Breast epithelium (tissue), 3 donors: ENCODE measurements around the gene SLC29A4.

Experiments
- POLR2A ChIP-seq: fragments of 450-650 bp; IDR thresholded peaks from one replicate; pipeline ENCODE4 v1.6.1; 2016; ENCODE audit warnings: antibody characterized with exemption, mild to moderate bottlenecking, moderate library complexity
- POLR2AphosphoS5 ChIP-seq, 3 donors: sonication (generic); formaldehyde crosslinking; IDR thresholded peaks; one replicate each; pipeline ENCODE4 v1.6.1; 2017; ENCODE audit warnings: antibody characterized with exemption in 3 of 3
- TF ChIP-seq, protein P1 (sequence below), 3 donors: fragments of 450-650 bp; IDR thresholded peaks; one replicate each; pipeline ENCODE4 v1.5.1; 2016 to 2017; ENCODE audit warnings: antibody characterized with exemption in 3 of 3, mild to moderate bottlenecking in 3 of 3, moderate library complexity in 3 of 3

DNA sequence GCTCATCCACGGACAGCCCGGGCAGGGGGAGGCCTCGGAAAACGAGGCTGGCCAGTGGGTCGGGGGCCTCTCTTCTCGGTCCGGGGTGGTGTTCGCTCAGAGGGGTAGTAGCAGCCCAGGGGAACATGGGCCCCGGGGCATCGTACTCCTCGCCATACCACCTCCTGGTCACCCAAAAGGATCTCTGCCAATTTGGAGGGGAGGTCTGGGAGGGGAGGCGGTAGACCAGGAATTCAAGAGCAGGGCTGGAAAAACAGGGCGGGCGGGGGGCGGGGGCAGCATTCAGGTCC, 67.4 kb downstream of the SLC29A4 start:
- TF ChIP-seq, protein P1, sequence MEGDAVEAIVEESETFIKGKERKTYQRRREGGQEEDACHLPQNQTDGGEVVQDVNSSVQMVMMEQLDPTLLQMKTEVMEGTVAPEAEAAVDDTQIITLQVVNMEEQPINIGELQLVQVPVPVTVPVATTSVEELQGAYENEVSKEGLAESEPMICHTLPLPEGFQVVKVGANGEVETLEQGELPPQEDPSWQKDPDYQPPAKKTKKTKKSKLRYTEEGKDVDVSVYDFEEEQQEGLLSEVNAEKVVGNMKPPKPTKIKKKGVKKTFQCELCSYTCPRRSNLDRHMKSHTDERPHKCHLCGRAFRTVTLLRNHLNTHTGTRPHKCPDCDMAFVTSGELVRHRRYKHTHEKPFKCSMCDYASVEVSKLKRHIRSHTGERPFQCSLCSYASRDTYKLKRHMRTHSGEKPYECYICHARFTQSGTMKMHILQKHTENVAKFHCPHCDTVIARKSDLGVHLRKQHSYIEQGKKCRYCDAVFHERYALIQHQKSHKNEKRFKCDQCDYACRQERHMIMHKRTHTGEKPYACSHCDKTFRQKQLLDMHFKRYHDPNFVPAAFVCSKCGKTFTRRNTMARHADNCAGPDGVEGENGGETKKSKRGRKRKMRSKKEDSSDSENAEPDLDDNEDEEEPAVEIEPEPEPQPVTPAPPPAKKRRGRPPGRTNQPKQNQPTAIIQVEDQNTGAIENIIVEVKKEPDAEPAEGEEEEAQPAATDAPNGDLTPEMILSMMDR (IDR thresholded peaks at IDR 0.05), result no peak
- TF ChIP-seq POLR2A (no peak), POLR2AphosphoS5 (IDR thresholded peaks at IDR 0.05) (no peak)
